GM19240 (cell line): Measurements from ENCODE around the gene IL11RA.
A peak's percentile ranks its signal among the peaks of the same experiment; 100 is the strongest.

Experiments used
- DNase-seq: peaks from one replicate; pipeline ENCODE4 v3.0.0; 2011; ENCODE audit warnings: low spot score; ENCODE audit not compliant: insufficient read length

IL11RA gene

GRCh38 chr9:34684816-34685215, 32.8 kb downstream of the IL11RA start:
- no peak for DNase-seq

GRCh38 chr9:34685591-34685990, 33.6 kb downstream of the IL11RA start:
- DNase-seq, result no peak

DNA sequence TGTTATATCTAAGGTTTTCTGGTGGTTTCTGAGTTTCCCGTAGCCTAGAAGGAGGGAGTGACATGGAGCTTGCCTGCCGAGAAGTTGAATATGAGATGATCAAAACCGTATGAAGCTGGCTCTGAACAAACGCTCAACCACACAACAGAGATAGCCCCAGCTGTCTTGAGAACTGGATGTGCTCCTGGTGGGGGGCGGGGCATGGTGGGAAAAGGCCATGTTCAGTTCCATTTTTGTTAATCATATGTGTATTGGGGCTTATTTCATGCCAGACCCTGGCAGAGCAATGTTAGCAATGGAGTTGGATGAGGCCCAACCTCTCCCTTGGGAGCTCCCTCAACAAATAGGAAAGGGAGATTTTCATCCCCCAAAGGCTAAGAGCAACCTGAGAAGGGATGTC, 34.2 kb downstream of the IL11RA start:
- DNase-seq, result no peak

- DNase-seq, result no peak
Observed at GRCh38 chr9:34686732-34687131, 34.7 kb downstream of the IL11RA start.

- DNase-seq, result no peak
Observed at GRCh38 chr9:34687276-34688030, 35.5 kb downstream of the IL11RA start.

- DNase-seq, result no peak
Observed at GRCh38 chr9:34688329-34689115, 36.5 kb downstream of the IL11RA start.

- DNase-seq, result no peak
Observed at GRCh38 chr9:34689116-34689470, 37.1 kb downstream of the IL11RA start.

DNA sequence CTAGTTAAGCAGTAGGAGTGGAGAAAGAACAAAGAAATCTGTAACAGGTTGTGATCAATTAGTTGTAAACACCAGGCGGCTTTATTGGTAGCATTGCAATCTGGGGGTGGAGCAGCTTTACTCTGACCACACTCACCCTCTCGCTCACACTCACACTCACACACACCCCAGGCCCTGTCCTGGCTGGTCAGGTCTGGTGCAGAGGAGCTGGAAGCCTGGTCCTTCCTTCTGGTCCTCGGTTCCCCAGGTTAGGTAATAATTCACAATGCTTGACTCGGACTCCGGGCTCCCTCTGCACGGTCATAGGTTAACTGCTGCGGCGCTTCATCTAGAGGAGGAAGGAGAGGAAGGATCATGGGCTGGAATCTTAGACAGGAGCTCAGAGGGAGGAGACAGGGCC, 37.5 kb downstream of the IL11RA start:
- DNase-seq, result no peak

- DNase-seq, result no peak
Observed at GRCh38 chr9:34690983-34691935, 39.3 kb downstream of the IL11RA start, which contains the start of gene CCL19. TSS of gene CCL19 (minus strand) at chr9:34691276. CDS start at chr9:34691139, 137 bp downstream.

DNA sequence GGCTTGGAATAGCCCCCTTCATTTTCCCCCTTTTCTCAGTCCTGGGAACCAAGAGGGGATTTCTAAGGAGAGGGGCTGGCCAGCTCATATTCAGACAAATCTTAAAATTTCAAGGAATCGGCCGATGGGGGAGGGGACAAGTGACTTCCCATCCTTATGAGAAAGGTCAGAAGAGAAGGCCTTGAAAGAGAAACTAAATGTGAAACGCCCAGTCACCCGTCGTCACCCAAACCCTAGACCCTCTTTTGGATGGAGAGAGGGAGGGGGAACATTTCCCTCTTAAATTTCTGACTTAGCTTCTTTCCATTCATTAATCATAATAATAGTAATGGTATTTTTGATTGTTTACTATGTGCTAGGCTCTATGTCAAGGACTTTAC, 39.9 kb downstream of the IL11RA start:
- no peak for DNase-seq

GRCh38 chr9:34693560-34693959, 41.6 kb downstream of the IL11RA start:
- DNase-seq, result no peak

DNA sequence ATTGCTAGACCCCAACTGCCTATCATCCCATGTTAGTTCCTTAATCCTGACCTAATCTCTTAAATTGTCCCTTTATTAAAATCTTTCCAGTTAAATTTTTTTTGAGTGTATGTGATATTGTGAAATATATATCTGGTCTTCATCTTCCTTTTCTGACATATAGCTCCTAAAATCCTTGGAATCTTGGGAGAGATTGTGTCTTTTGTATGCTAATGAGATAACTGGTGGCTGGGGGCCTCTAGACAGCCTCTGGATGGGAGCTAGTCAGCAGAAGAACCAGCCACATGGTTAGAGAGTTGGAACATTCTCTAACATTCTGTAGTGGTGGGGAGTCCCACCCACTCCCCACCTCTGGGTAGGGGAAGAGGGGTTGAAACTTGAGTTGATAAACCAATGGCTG, 42.8 kb downstream of the IL11RA start:
- no peak for DNase-seq

- peak; percentile 45 for DNase-seq
Observed at GRCh38 chr9:34701023-34701768, 49.2 kb downstream of the IL11RA start.

- DNase-seq, result peak; percentile 60
Observed at GRCh38 chr9:34701769-34702736, 50.1 kb downstream of the IL11RA start.

- no peak for DNase-seq
Observed at GRCh38 chr9:34707130-34707529, 55.1 kb downstream of the IL11RA start.

GRCh38 chr9:34709196-34709978, 57.4 kb downstream of the IL11RA start:
- no peak for DNase-seq

- no peak for DNase-seq
Observed at GRCh38 chr9:34710023-34710422, 58.0 kb downstream of the IL11RA start, which contains the start of gene CCL21. TSS of gene CCL21 (minus strand) at chr9:34710136. CDS start at chr9:34710066, 70 bp downstream.
